Lower lobe of right lung (tissue), 2 donors: ENCODE results near the gene FBN1. TPM values are rescaled to one million over a fixed set of nuclear protein-coding genes. Genes with fewer than 3 reads are reported as not detected.

Source experiments
- ATAC-seq, 2 donors: fragments of 200-7000 bp; cut with Tn5 transposase; one replicate each; pipeline ENCODE4 v1.9.1; 2020 to 2022; ENCODE audit warnings: mild to moderate bottlenecking in 2 of 2, moderate library complexity in 2 of 2
- DNase-seq: peaks from one replicate; pipeline ENCODE4 v3.0.0-alpha.2; 2020
- H3K27ac ChIP-seq: fragments of 200-600 bp; one replicate; pipeline ENCODE4 v1.8.0; 2022
- H3K27me3 ChIP-seq: fragments of 200-600 bp; one replicate; pipeline ENCODE4 v1.8.0; 2022; ENCODE audit warnings: low read depth
- H3K36me3 ChIP-seq: fragments of 200-600 bp; one replicate; pipeline ENCODE4 v1.8.0; 2022; ENCODE audit warnings: mild to moderate bottlenecking
- H3K4me1 ChIP-seq: fragments of 200-600 bp; one replicate; pipeline ENCODE4 v1.8.0; 2022
- H3K4me3 ChIP-seq: fragments of 200-600 bp; one replicate; pipeline ENCODE4 v1.8.0; 2022; ENCODE audit warnings: mild to moderate bottlenecking
- H3K9me3 ChIP-seq: fragments of 200-600 bp; one replicate; pipeline ENCODE4 v1.8.0; 2022
- intact Hi-C: fragments of 100-400 bp; cut with DNase I; formaldehyde crosslinking; loops from one replicate; pipeline ENCODE4 v1.11.0; 2022
- total RNA-seq: library from RNA; stranded (reverse); fragmentation: NEBNext Ultra II Directional; extraction: Animal tissue kit (Norgen Biotek cat#: 25700); gene quantifications from one replicate; pipeline ENCODE4 v1.2.1, GENCODE V29; 2021
- TF ChIP-seq, protein P1 (sequence below): fragments of 200-600 bp; IDR thresholded peaks from one replicate; pipeline ENCODE4 v1.8.0; 2022; ENCODE audit warnings: antibody characterized with exemption, mild to moderate bottlenecking
- donor health status: DM: no; HTN: yes; CAD: no; lungs with severe emphysema.

Gene FBN1
- total RNA-seq, 1 donor from 2014 or later, result 75.3 TPM

DNA sequence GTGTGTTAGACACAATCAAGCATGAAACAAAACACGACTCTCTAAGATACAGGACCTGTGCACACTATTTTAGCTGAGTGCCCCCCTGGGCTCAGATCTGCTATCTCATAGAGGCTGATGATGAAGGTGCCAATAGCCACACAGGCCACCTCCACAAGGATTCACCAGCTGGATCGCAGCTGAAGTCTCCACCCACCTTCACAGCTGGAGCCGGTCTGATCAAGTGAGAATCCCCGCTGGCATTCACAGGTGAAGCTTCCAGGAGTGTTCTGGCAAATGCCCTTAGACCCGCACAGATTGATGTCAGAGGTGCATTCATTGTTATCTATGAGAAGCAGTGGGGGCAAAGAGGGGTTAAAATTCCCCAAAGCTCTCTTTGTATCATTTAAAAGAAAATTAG lies 224.1 kb downstream of the FBN1 start:
- TF ChIP-seq, protein P1, sequence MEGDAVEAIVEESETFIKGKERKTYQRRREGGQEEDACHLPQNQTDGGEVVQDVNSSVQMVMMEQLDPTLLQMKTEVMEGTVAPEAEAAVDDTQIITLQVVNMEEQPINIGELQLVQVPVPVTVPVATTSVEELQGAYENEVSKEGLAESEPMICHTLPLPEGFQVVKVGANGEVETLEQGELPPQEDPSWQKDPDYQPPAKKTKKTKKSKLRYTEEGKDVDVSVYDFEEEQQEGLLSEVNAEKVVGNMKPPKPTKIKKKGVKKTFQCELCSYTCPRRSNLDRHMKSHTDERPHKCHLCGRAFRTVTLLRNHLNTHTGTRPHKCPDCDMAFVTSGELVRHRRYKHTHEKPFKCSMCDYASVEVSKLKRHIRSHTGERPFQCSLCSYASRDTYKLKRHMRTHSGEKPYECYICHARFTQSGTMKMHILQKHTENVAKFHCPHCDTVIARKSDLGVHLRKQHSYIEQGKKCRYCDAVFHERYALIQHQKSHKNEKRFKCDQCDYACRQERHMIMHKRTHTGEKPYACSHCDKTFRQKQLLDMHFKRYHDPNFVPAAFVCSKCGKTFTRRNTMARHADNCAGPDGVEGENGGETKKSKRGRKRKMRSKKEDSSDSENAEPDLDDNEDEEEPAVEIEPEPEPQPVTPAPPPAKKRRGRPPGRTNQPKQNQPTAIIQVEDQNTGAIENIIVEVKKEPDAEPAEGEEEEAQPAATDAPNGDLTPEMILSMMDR, result no peak
- Histone ChIP-seq H3K36me3 (peaks cover 38% of the 10 kb centered on the region), H3K4me1 (no peaks in the 10 kb centered on the region), H3K4me3 (no peak overlapping the region), H3K27ac (no peak overlapping the region), H3K27me3 (no peaks in the 10 kb centered on the region), H3K9me3 (no peaks in the 10 kb centered on the region)
- ATAC-seq (no peak), DNase-seq (no peak)
- intact Hi-C loops, result no loop called here

- no peaks in the 10 kb centered on the region for H3K27me3 ChIP-seq
- intact Hi-C loops, result no loop called here
- DNase-seq (no peak), ATAC-seq (no peak)
- TF ChIP-seq, protein P1, result no peak
- no peaks in the 10 kb centered on the region for H3K9me3 ChIP-seq
- H3K4me1 ChIP-seq, result no peaks in the 10 kb centered on the region
- H3K4me3 ChIP-seq, result no peak overlapping the region
- no peak overlapping the region for H3K27ac ChIP-seq
- H3K36me3 ChIP-seq, result peaks cover 36% of the 10 kb centered on the region
Measured at GRCh38 chr15:48419896-48420295, 225.6 kb downstream of the FBN1 start.

DNA sequence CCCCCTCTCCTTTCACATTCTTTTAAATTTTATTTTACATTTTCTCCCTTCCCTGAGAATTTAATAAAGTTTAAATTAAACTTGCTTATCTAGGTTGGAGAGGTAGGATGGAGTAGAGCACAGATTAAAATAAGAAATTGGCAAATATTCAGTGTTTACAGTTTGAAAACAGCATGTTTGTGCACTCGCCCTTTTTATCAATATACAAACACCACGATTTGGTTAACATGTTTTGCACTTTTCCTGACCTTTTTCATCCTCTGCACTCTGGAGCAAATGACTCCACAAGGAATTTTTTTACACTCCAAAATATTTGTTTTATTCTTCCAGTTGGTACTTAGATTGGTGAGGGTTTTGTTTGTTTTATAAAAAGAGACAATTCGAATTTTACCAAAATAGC lies 227.2 kb downstream of the FBN1 start:
- Histone ChIP-seq H3K27me3 (no peaks in the 10 kb centered on the region), H3K36me3 (peaks cover 32% of the 10 kb centered on the region), H3K4me1 (no peaks in the 10 kb centered on the region), H3K27ac (no peak overlapping the region), H3K9me3 (no peaks in the 10 kb centered on the region), H3K4me3 (no peak overlapping the region)
- TF ChIP-seq, protein P1, result no peak
- DNase-seq (no peak), ATAC-seq (no peak)
- intact Hi-C loops, result no loop called here

DNA sequence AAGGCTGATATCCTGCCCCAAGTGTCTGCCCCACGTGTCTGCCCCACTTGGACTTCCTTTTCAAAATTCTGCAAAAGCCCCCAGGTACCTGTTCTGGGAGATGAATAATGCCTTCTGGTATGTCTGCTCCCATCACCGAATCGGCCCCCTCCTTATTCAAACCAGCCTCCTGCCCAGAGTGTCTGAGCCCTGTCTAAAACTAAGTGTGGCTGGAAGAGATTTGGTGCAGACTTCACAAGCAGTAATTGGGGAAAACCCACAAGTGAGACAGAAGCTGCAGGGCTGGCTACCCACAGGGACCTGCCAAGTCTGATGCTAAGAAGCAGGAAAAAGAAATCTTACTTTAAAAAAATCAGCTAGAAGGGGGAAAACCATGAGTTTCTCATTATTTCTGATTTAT lies 229.2 kb downstream of the FBN1 start:
- DNase-seq (no peak), ATAC-seq (no peak)
- H3K36me3 ChIP-seq, result peaks cover 27% of the 10 kb centered on the region
- no peak overlapping the region for H3K27ac ChIP-seq
- intact Hi-C loops, result no loop called here
- no peak overlapping the region for H3K4me3 ChIP-seq
- H3K9me3 ChIP-seq, result no peaks in the 10 kb centered on the region
- no peaks in the 10 kb centered on the region for H3K27me3 ChIP-seq
- peaks cover 7% of the 10 kb centered on the region for H3K4me1 ChIP-seq
- TF ChIP-seq, protein P1, result no peak

DNA sequence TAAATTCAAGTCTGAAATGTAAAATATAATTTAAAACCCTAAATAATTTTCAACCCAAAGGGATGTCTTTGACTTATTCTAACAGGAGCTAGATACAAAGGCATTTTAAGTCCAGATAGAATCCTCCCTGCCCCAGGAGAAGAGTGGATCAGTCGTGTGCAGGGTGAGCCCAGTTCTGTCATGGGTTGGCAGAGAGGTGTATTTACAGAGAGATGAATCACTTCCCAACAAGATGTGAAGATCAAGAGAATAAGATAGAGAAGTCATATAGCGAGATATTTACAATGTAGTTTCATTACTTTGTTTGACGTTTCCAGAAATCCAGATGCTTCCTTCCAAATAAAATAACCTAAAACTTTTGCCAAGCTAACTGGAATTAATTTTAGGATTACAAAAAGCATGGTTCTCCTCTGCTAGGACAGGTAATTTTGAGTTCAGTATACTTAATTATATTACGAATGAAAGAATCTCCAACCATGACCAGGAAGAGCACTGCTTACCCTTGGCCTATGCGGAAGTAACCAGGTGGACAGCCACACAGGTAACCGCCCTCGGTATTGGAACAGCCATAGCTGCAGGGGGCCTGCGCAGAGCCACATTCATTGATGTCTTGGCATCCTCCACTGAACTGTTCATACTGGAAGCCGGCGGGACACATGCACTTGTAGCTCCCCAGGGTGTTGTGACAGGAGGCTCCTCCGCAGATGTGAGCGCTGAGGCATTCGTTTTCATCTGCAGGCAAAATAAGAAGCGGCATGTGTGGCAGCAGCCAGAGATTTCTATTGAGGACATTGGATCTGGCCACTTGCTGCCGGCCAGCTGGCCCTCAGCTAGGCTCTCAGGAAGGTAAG lies 230.2 kb downstream of the FBN1 start:
- DNase-seq, result no peak
- no peaks in the 10 kb centered on the region for H3K27me3 ChIP-seq
- TF ChIP-seq, protein P1, result no peak
- ATAC-seq, result no peak
- intact Hi-C loops, result no loop called here
- H3K27ac ChIP-seq, result no peak overlapping the region
- peaks cover 20% of the 10 kb centered on the region for H3K36me3 ChIP-seq
- peaks cover 7% of the 10 kb centered on the region for H3K4me1 ChIP-seq
- no peak overlapping the region for H3K4me3 ChIP-seq
- no peaks in the 10 kb centered on the region for H3K9me3 ChIP-seq
